Activated T-cell treated with anti-CD3 and anti-CD28 coated beads for 48 hours (primary cell): Measurements from ENCODE around the gene ANKS1A.
"Not testable (repeated sequence)": the region's sequence is repeated elsewhere in the genome, so short reads cannot be mapped to it uniquely, and the experiment has no call there.

Source experiments
- DNase-seq: peaks from one replicate; pipeline ENCODE4 v3.0.0-alpha.2; 2020; ENCODE audit warnings: low read depth

Gene ANKS1A

DNA sequence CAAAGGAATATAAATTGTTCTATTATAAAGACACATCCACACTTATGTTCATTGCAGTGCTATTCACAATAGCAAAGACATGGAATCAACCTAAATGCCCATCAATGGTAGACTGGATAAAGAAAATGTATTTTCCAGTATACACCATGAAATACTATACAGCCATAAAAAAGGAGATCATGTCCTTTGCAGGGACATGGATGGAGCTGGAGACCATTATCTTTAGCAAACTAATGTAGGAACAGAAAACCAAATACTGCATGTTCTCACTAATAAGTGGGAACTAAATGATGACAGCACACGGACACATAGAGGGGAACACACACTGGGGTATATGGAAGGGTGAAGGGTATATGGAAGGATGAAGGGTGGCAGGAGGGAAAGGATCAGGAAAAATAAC lies 5.0 kb upstream of the ANKS1A start:
- not testable (repeated sequence) for DNase-seq

GRCh38 chr6:34884996-34885395 lies 4.1 kb upstream of the ANKS1A start:
- no peak for DNase-seq

GRCh38 chr6:34885837-34886236 lies 3.2 kb upstream of the ANKS1A start:
- not testable (repeated sequence) for DNase-seq

- peak; percentile 83 for DNase-seq
These were observed 1.1 kb upstream of the ANKS1A start, which contains the start of gene TAF11 for GRCh38 chr6:34887753-34888513. TAF11 (minus strand) TSS chr6:34888042; CDS start chr6:34887957, 85 bp downstream.

DNA sequence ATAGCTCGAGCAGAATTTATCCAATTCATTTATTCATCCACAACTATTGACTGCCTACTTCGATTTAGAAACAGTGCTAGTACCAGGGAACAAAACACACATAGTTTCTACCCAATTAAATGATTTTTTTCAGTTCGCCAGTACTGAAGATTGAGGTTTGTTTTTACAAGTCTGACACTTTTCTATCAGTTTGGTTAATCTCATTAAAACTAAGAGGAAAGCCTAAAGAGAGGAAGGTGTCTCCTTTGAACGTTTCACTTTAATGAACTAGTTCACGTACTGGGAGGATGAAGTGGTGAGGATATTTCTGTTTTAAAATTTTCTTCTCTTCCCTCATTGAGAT lies 570 bp upstream of the ANKS1A start:
- DNase-seq: no peak

DNA sequence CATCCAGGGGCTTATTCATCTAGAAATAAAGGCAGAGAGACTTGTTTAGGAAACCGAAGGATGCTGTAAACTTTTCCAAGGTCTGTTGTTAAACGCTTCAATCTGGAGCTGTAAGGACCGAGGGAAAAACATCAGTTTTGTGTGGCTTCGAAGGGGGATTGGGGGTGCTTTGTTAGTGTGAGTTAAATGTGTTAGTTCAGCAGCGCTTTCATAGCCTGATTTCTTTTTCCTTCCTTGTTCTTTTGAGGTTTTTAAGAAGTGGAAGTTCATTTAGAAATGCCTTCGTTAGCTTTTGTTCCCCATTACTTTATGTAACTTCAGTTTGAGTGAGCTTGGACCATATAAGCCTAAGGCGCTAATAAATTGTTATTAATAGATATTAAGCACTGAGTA lies 1.5 kb downstream of the ANKS1A start:
- DNase-seq: no peak

GRCh38 chr6:34891296-34891695 lies 2.2 kb downstream of the ANKS1A start:
- DNase-seq: no peak

GRCh38 chr6:34894693-34895092 lies 5.6 kb downstream of the ANKS1A start:
- DNase-seq: no peak

DNA sequence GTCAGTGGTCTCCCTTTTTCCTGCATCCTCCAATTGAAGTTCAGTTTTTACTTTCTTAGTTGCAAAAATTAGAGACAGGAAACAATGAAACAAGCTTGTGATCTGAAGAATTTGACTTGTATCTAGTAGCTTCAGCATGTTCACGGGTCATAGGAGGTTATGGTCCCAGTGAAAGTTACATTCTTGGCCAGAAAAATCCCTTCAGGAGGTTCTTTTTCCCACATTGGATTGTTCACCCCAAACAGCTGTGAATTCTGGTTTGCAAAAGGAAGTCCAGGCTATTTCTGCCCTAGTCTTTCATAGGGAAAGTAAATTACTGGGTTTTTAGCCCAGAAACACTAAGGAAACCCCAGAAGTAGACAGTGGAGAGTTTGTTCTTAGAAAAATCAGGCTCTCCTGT lies 8.1 kb downstream of the ANKS1A start:
- DNase-seq: no peak

GRCh38 chr6:34897716-34898115 lies 8.7 kb downstream of the ANKS1A start:
- no peak for DNase-seq

- DNase-seq: not testable (repeated sequence)
These were observed 10.7 kb downstream of the ANKS1A start for GRCh38 chr6:34899748-34900147.

- no peak for DNase-seq
These were observed 11.4 kb downstream of the ANKS1A start for GRCh38 chr6:34900321-34901031.

GRCh38 chr6:34901930-34902329 lies 12.9 kb downstream of the ANKS1A start:
- DNase-seq: no peak

DNA sequence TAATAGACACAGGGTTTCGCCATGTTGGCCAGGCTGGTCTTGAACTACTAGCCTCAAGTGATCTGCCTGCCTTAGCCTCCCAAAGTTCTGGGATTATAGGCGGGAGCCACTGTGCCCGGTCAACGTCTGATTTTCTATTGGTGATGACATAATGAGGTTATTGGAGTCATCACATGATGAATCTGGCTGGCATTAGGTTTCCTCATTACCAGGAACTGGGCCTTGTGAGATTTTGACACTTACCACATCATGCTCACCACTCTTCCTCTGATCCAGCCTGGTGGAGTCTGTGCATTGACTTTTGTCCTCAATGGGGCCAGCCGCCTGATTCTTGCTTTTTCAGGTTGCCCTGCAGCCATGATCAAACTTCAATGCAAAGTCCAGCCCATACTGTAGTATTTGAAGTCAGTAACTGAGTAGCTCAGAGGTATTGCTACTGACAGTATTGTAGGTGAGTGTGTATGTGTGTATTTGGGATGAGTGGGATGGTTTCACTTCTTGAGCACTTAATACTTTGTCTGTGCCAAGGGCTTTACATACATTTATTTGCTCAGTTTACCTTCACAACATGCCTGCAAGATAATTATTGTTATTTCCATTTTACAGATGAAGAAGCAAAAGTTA lies 16.0 kb downstream of the ANKS1A start:
- no peak for DNase-seq

- DNase-seq: no peak
These were observed 17.8 kb downstream of the ANKS1A start for GRCh38 chr6:34906826-34907225.

- no peak for DNase-seq
These were observed 19.1 kb downstream of the ANKS1A start for GRCh38 chr6:34908194-34908593.

- DNase-seq: no peak
These were observed 20.3 kb downstream of the ANKS1A start for GRCh38 chr6:34909320-34909883.

- DNase-seq: no peak
These were observed 22.8 kb downstream of the ANKS1A start for GRCh38 chr6:34911822-34912221.

- no peak for DNase-seq
These were observed 23.8 kb downstream of the ANKS1A start for GRCh38 chr6:34912715-34913464.

DNA sequence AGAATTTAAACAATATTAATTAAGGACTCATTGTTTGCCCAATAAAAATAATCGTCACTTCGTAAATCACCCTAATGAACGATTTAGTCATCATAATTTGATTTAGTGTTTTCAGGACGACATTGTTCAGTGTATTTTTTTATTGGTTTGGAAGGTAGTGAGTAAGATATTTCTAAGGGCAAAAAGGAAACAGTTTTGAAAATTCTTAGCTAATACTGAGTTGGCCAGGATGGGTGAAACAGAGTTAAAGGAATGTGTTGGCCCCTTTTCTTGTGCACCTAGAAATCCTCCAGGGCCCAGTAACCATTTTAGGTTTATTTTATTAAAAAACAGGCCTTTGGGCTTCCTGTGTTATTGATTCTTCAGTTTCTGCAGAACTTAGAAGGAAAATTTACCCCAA lies 25.3 kb downstream of the ANKS1A start:
- no peak for DNase-seq

- no peak for DNase-seq
These were observed 27.4 kb downstream of the ANKS1A start for GRCh38 chr6:34916348-34916967.
